ENCODE data around the gene ADO.
"Not testable (repeated sequence)": the region's sequence is repeated elsewhere in the genome, so short reads cannot be mapped to it uniquely, and the experiment has no call there.

The ADO gene

GRCh38 chr10:62804356-62805230 lies at the start of gene ADO:
TSS of gene ADO (plus strand) at chr10:62804720. CDS start at chr10:62805060, 340 bp downstream.
- DNase-seq (ENCODE audit: low spot score): peak; percentile 89

- no peak for DNase-seq (ENCODE audit: low spot score)
These were observed 49.6 kb upstream of the ADO start for GRCh38 chr10:62754963-62755362.

- no peak for DNase-seq (ENCODE audit: low spot score)
These were observed 48.6 kb upstream of the ADO start for GRCh38 chr10:62755662-62756653.

DNA sequence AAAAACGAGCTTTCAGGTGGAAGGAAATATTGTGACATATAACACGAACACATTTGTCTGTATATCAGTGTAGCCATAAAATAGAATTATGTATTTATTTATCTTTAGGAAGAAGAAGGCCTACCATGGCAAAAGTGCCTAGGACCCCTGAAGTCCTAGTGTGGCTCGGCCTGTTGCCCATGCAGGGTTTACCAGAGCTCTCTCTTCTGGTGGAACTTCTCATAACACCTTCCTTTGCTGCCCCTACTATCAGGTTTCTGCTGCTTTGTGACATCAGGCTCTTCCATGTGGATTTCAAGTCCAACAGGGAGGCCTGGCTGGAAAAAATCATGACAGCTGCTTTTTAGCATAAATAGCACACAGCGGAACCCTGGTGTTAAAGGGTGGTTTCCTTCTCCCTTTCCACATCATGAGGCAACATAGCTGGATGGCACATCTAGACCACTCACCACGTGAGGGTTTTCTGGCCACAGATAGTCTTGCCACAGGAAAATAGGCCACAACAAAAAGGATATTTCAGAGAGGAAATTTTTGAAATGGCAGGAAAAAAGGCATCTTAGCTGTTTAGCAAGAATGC lies 44.8 kb upstream of the ADO start:
- no peak for DNase-seq (ENCODE audit: low spot score)

- no peak for DNase-seq (ENCODE audit: low spot score)
These were observed 44.1 kb upstream of the ADO start for GRCh38 chr10:62760401-62760800.

DNA sequence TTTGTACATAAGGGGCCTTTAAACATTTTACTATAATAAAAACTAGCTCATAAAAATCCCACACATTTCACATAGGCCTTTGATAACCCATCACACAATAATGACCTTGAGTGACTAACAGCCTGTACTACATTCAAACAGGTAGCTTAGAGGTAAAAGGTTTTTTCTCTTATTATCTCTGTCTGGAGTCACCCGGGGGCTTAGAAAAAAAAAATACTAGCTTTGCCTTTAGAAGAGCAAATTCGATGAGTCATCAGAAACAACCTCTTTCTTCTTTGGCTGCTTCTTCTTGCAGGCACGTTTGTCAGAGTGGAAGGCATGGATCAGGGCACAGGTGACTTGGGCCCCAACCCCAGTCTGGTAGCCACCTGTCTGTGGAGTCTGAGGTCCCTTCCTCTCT lies 43.4 kb upstream of the ADO start:
- no peak for DNase-seq (ENCODE audit: low spot score)

DNA sequence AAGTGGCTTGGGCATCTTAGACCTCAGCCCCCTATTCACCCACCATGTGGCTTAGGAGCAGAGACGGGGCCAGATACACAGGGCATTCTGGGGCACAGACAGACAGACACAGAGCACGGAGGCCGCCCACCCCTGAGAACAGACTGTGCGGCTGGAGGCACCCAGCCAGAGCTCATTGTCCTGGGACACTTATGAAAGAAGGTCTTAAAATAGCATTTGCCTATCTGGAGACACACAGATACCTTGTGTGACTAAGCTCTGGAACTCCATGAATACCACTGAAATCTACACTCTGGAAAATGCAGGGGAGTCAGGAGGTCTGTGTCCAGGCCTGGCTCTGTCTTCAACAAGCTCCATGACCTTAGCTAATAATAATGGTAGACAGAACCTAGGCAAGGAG lies 41.4 kb upstream of the ADO start:
- DNase-seq (ENCODE audit: low spot score): no peak

DNA sequence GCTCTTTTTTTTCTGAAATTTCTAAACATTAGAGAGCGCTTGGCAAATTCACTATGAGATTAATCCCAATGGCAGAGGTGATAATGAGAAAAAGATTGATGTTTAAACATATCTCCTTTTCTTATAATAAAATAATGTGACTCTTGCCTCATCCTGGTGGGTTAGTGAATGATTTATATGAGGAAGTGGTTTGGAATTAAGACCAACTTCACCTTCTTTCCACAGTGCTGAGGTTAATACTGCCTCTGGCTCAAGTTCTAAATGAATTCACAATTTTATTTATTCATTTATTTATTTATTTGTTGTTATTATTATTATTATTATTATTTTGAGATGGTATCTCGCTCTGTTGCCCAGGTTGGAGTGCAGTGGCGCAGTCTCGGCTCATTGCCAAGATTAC lies 40.5 kb upstream of the ADO start:
- DNase-seq (ENCODE audit: low spot score): no peak

DNA sequence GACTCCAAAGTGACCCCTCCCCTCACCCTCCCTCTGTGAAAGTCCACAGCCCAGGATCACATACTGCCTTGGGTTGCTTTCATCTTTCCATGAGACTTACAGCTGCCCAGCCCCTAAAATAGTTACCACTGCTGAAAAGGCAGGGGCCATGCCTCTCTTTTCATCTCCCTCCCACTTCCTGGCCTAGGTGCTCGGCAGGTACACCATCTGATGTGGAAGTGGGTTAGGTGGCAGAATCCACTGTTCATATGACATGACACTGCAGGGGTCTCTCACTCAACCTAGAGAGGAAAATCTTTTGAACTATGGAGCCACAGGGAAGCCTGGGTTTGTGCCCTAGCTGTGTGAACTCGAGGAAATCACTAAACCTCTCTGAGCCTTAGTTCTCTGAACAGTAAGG lies 38.8 kb upstream of the ADO start:
- no peak for DNase-seq (ENCODE audit: low spot score)

GRCh38 chr10:62766386-62766785 lies 38.1 kb upstream of the ADO start:
- DNase-seq (ENCODE audit: low spot score): no peak

- no peak for DNase-seq (ENCODE audit: low spot score)
These were observed 34.8 kb upstream of the ADO start for GRCh38 chr10:62769574-62770242.

GRCh38 chr10:62772186-62772974 lies 32.1 kb upstream of the ADO start:
- no peak for DNase-seq (ENCODE audit: low spot score)

- DNase-seq (ENCODE audit: low spot score): no peak
These were observed 26.4 kb upstream of the ADO start for GRCh38 chr10:62778125-62778524.

GRCh38 chr10:62779487-62780248 lies 24.9 kb upstream of the ADO start:
- DNase-seq (ENCODE audit: low spot score): no peak

DNA sequence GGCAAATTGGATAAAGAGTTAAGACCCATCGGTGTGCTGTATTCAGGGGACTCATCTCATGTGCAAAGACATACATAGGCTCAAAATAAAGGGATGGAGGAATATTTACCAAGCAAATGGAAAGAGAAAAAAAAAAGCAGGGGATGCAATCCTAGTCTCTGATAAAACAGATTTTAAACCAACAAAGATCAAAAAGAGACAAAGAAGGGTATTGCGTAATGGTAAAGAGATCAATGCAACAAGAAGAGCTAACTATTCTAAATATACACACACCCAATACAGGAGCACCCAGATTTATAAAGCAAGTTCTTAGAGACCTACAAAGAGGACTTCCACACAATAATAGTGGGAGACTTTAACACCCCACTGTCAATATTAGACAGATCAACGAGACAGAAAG lies 20.0 kb upstream of the ADO start:
- not testable (repeated sequence) for DNase-seq (ENCODE audit: low spot score)

DNA sequence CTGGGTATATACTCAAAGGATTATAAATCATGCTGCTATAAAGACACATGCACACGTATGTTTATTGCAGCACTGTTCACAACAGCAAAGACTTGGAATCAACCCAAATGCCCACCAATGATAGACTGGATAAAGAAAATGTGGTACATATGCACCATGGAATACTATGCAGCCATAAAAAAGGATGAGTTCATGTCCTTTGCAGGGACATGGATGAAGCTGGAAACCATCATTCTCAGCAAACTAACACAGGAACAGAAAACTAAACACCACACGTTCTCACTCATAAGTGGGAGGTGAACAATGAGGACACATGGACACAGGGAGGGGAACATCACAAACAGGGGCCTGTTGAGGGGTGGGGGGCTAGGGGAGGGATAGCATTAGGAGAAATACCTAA lies 16.2 kb upstream of the ADO start:
- not testable (repeated sequence) for DNase-seq (ENCODE audit: low spot score)

DNA sequence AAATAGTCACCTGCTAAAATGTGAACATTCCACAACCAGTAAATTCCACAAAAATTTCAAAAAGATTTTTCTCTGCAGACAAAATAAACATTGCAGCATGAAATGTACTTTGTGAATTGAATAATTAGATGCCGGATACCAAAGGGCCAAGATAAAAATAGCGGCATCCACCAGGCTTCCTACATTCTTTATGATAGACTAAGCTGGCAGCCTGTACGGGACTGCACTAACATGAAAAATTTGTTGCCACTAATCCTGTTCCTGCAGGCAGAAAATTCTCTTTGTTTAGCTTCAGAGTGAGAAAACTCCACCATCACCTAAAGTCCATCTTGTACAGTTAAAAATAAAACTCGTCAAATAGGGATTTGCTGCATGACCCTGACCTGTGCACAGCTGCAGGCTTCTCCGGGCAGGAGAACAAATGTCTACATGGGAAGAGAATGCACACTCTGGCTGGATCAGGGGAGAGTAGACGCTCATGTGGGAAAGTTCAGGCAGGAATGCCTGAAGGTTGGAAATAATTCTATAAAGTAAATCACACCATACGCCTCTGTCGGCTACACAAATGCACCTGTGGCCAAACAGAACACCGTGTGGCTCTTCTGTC lies 15.6 kb upstream of the ADO start:
- DNase-seq (ENCODE audit: low spot score): no peak

GRCh38 chr10:62790019-62790555 lies 14.4 kb upstream of the ADO start:
- DNase-seq (ENCODE audit: low spot score): no peak

DNA sequence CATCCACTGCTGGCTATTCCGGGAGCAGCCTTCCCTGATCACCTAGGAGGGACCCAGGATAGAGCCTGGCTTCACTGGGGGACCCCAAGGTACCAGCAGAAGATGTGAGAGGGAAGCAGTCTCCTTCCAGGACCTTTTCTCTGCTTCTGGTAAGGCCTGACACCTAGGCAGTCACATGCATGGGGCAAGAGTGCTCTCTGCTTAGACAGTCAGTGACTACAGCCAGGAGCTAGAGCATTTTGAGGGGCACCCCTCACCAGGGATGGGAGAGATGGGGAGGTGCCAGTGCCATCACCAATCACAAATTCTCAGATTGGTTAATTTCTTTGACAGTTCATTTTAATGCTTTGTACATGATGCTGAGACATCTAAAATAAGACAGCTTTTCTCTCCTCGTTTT lies 13.9 kb upstream of the ADO start:
- no peak for DNase-seq (ENCODE audit: low spot score)

- no peak for DNase-seq (ENCODE audit: low spot score)
These were observed 12.3 kb upstream of the ADO start for GRCh38 chr10:62792261-62792660.
